Uterus (tissue), 2 donors: ENCODE data around the gene SMIM38.

ENCODE experiments used
- POLR2A ChIP-seq, 2 donors: fragments of 450-650 bp; IDR thresholded peaks; one replicate each; pipeline ENCODE4 v1.6.1; 2016; ENCODE audit warnings: antibody characterized with exemption in 2 of 2, mild to moderate bottlenecking in 1 of 2, moderate library complexity in 1 of 2
- TF ChIP-seq, protein P1 (sequence below), 4 experiments: fragments of 200-600 bp in 2 of 4; fragments of 450-650 bp in 2 of 4; sonication (generic) in 2 of 4; IDR thresholded peaks; one replicate each; pipeline ENCODE4 v1.5.1; 2016 to 2019; ENCODE audit warnings: antibody characterized with exemption in 4 of 4, mild to moderate bottlenecking in 2 of 4, moderate library complexity in 1 of 4

DNA sequence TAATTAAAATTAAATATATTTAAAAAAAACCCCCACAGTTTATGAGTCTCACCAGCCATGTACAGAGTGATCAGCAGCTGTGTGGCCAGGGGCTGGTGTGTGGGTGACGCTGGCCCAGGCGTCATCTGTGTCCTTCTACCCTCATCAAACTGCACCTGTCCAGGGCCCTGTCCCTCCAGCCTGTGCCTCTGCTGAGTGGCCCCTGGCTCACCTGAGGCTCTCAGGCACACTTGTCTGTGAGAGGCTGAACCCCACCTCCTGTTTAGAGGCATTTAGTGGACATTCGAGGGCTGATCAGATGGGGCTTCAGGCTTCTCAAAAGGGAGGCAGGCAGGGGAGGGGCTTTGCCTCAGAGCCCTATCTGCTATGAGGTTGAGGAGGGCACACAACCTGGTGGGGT lies 29.9 kb upstream of the SMIM38 start:
- TF ChIP-seq POLR2A (IDR thresholded peaks at IDR 0.05), result no peak
- TF ChIP-seq, protein P1, sequence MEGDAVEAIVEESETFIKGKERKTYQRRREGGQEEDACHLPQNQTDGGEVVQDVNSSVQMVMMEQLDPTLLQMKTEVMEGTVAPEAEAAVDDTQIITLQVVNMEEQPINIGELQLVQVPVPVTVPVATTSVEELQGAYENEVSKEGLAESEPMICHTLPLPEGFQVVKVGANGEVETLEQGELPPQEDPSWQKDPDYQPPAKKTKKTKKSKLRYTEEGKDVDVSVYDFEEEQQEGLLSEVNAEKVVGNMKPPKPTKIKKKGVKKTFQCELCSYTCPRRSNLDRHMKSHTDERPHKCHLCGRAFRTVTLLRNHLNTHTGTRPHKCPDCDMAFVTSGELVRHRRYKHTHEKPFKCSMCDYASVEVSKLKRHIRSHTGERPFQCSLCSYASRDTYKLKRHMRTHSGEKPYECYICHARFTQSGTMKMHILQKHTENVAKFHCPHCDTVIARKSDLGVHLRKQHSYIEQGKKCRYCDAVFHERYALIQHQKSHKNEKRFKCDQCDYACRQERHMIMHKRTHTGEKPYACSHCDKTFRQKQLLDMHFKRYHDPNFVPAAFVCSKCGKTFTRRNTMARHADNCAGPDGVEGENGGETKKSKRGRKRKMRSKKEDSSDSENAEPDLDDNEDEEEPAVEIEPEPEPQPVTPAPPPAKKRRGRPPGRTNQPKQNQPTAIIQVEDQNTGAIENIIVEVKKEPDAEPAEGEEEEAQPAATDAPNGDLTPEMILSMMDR (IDR thresholded peaks at IDR 0.05), result no peak
